ENCODE measurements around the gene PARP11.

DNA sequence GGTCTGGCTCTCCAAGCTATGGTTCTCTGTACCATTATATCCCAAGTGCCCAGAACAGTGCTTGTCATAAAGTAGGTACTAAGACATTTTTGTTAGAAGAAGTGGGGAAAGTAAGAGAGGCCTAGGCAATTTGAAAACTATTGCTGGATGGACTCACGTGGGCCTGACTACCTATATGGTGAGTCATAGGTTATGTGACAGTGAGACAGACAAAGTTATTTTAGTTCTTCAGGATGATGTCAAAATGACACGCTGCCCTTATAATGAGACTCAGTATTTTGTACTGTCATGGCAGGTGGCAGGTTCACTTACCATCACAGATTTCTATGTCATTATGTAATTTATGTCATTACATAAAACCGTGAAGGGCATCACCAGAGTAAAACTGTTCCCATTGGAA lies 53.1 kb downstream of the PARP11 start:
- TF ChIP-seq, protein P1, sequence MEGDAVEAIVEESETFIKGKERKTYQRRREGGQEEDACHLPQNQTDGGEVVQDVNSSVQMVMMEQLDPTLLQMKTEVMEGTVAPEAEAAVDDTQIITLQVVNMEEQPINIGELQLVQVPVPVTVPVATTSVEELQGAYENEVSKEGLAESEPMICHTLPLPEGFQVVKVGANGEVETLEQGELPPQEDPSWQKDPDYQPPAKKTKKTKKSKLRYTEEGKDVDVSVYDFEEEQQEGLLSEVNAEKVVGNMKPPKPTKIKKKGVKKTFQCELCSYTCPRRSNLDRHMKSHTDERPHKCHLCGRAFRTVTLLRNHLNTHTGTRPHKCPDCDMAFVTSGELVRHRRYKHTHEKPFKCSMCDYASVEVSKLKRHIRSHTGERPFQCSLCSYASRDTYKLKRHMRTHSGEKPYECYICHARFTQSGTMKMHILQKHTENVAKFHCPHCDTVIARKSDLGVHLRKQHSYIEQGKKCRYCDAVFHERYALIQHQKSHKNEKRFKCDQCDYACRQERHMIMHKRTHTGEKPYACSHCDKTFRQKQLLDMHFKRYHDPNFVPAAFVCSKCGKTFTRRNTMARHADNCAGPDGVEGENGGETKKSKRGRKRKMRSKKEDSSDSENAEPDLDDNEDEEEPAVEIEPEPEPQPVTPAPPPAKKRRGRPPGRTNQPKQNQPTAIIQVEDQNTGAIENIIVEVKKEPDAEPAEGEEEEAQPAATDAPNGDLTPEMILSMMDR (IDR thresholded peaks at IDR 0.05) = no peak
- no peak for TF ChIP-seq ZNF416 (CRISPR knock-in tag; IDR thresholded peaks at IDR 0.05)
- TF ChIP-seq ATF1 (CRISPR knock-in tag; IDR thresholded peaks at IDR 0.05) = no peak
- no peak for TF ChIP-seq NFYB (CRISPR knock-in tag; conservative IDR thresholded peaks at IDR 0.05; ENCODE audit: low read depth)
- no peak for TF ChIP-seq CREB1 (CRISPR knock-in tag; IDR thresholded peaks at IDR 0.05)
- no peak for TF ChIP-seq CREM (CRISPR knock-in tag; IDR thresholded peaks at IDR 0.05)
- no peak for TF ChIP-seq SP1 (CRISPR knock-in tag; conservative IDR thresholded peaks at IDR 0.05)

Data from WTC11 (cell line).